Testis (tissue), 2 donors: ENCODE data around the gene ING3.

Experiments
- CTCF ChIP-seq, 3 experiments: fragments of 450-650 bp in 2 of 3; fragments of 200-600 bp in 1 of 3; sonication (generic) in 1 of 3; IDR thresholded peaks; one replicate each; pipeline ENCODE4 v1.5.1; 2016 to 2019; ENCODE audit warnings: antibody characterized with exemption in 3 of 3, mild to moderate bottlenecking in 2 of 3, moderate library complexity in 1 of 3
- POLR2A ChIP-seq: fragments of 450-650 bp; IDR thresholded peaks from one replicate; pipeline ENCODE4 v1.6.1; 2017; ENCODE audit warnings: antibody characterized with exemption, mild to moderate bottlenecking, moderate library complexity

- no peak for TF ChIP-seq CTCF (IDR thresholded peaks at IDR 0.05)
- TF ChIP-seq POLR2A: no peak
Measured at GRCh38 chr7:121026159-121026558, 75.6 kb downstream of the ING3 start.
